ENCODE results near the gene LOX. TPM values are rescaled to one million over a fixed set of nuclear protein-coding genes. Genes with fewer than 3 reads are reported as not detected.

LOX gene
- polyA plus RNA-seq, 1 donor (not counting 4 experiments of a cell fraction or from before 2014, with no cell fraction given), result 0.33 TPM

DNA sequence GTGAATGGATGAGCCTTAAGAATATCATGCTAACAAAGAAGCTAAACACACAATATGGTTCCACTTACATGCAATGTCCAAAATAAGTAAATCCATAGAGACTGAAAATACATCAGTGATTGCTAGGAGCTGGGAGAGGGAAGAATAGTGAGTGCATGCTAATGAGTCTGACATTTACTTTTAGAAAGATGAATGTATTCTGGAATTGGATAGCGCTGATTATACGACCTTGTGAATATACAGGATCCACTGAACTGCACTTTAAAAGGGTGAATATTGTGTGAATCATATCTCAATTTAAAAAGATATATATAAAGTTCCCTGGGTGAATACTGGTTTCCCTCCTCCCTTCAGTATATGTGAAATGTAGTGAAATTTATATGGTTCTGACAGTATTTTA lies 46.2 kb downstream of the LOX start:
- Histone ChIP-seq H3K9me1 (ENCODE audit: control insufficient read depth, extremely low read depth, insufficient read depth, low read length) (no peaks in the 10 kb centered on the region), H3K9ac (ENCODE audit: control insufficient read depth, extremely low read depth, insufficient read depth, low read length) (no peak overlapping the region), H3K27me3 (ENCODE audit: control insufficient read depth, extremely low read depth, insufficient read depth, low read length) (no peaks in the 10 kb centered on the region), H3K4me2 (ENCODE audit: control insufficient read depth, extremely low read depth, insufficient read depth, low read depth, low read length) (no peak overlapping the region), H3K27ac (ENCODE audit: control insufficient read depth, insufficient read depth, low read length) (no peak overlapping the region), H3K4me3 (ENCODE audit: control insufficient read depth in 2 of 3, extremely low read depth in 1 of 3, insufficient read depth in 2 of 3, low read depth in 1 of 3, low read length in 3 of 3) (no peak overlapping the region), H3K9me3 (ENCODE audit: control insufficient read depth, low read depth, low read length) (no peaks in the 10 kb centered on the region), H3K4me1 (ENCODE audit: control insufficient read depth, extremely low read depth, insufficient read depth, low read length) (peaks cover 2% of the 10 kb centered on the region), H2AFZ (ENCODE audit: control insufficient read depth, low read length) (no peak overlapping the region), H4K20me1 (ENCODE audit: control insufficient read depth, extremely low read depth, insufficient read depth, low read length) (no peaks in the 10 kb centered on the region), H3K79me2 (ENCODE audit: control insufficient read depth, insufficient read depth, low read length) (no peaks in the 10 kb centered on the region), H3K36me3 (ENCODE audit: control insufficient read depth in 2 of 2, extremely low read depth in 1 of 2, insufficient read depth in 2 of 2, low read length in 2 of 2) (no peaks in the 10 kb centered on the region)
- DNase-seq (ENCODE audit: low read depth, low spot score), result no peak
- TF ChIP-seq CTCF (optimal IDR thresholded peaks at IDR 0.05 in 1 of 3, IDR thresholded peaks at IDR 0.05 in 1 of 3, conservative IDR thresholded peaks at IDR 0.05 in 1 of 3; ENCODE audit: extremely low read depth in 1 of 3, insufficient read depth in 2 of 3, low read length in 3 of 3) (no peak), EZH2 (IDR thresholded peaks at IDR 0.05; ENCODE audit: low read length) (no peak)
- dilution Hi-C loops (cut with MboI; ENCODE audit: extremely low pct_ligation_motif_present, low sequenced_read_pairs), result no loop called here
- FAIRE-seq, result no peak

- FAIRE-seq (no peak), DNase-seq (ENCODE audit: low read depth, low spot score) (no peak)
- H2AFZ ChIP-seq (ENCODE audit: control insufficient read depth, low read length), result no peak overlapping the region
- H3K27ac ChIP-seq (ENCODE audit: control insufficient read depth, insufficient read depth, low read length), result no peak overlapping the region
- H3K4me1 ChIP-seq (ENCODE audit: control insufficient read depth, extremely low read depth, insufficient read depth, low read length), result peaks cover 2% of the 10 kb centered on the region
- no peaks in the 10 kb centered on the region for H3K79me2 ChIP-seq (ENCODE audit: control insufficient read depth, insufficient read depth, low read length)
- H4K20me1 ChIP-seq (ENCODE audit: control insufficient read depth, extremely low read depth, insufficient read depth, low read length), result no peaks in the 10 kb centered on the region
- H3K27me3 ChIP-seq (ENCODE audit: control insufficient read depth, extremely low read depth, insufficient read depth, low read length), result no peaks in the 10 kb centered on the region
- H3K9ac ChIP-seq (ENCODE audit: control insufficient read depth, extremely low read depth, insufficient read depth, low read length), result no peak overlapping the region
- H3K4me2 ChIP-seq (ENCODE audit: control insufficient read depth, extremely low read depth, insufficient read depth, low read depth, low read length), result no peak overlapping the region
- H3K4me3 ChIP-seq (ENCODE audit: control insufficient read depth in 2 of 3, extremely low read depth in 1 of 3, insufficient read depth in 2 of 3, low read depth in 1 of 3, low read length in 3 of 3), result no peak overlapping the region
- no peaks in the 10 kb centered on the region for H3K9me1 ChIP-seq (ENCODE audit: control insufficient read depth, extremely low read depth, insufficient read depth, low read length)
- no peaks in the 10 kb centered on the region for H3K36me3 ChIP-seq (ENCODE audit: control insufficient read depth in 2 of 2, extremely low read depth in 1 of 2, insufficient read depth in 2 of 2, low read length in 2 of 2)
- H3K9me3 ChIP-seq (ENCODE audit: control insufficient read depth, low read depth, low read length), result no peaks in the 10 kb centered on the region
- dilution Hi-C loops (cut with MboI; ENCODE audit: extremely low pct_ligation_motif_present, low sequenced_read_pairs), result no loop called here
- no peak for TF ChIP-seq EZH2 (IDR thresholded peaks at IDR 0.05; ENCODE audit: low read length)
- TF ChIP-seq CTCF (optimal IDR thresholded peaks at IDR 0.05 in 1 of 3, IDR thresholded peaks at IDR 0.05 in 1 of 3, conservative IDR thresholded peaks at IDR 0.05 in 1 of 3; ENCODE audit: extremely low read depth in 1 of 3, insufficient read depth in 2 of 3, low read length in 3 of 3), result peak in 1 of 3 experiments; percentile 4
Measured at GRCh38 chr5:122030251-122030650, 47.8 kb downstream of the LOX start.

Measured in keratinocyte (primary cell).